ENCODE data around the gene MS4A7.
A peak's percentile ranks its signal among the peaks of the same experiment; 100 is the strongest.

MS4A7 gene, protein sequence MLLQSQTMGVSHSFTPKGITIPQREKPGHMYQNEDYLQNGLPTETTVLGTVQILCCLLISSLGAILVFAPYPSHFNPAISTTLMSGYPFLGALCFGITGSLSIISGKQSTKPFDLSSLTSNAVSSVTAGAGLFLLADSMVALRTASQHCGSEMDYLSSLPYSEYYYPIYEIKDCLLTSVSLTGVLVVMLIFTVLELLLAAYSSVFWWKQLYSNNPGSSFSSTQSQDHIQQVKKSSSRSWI

DNA sequence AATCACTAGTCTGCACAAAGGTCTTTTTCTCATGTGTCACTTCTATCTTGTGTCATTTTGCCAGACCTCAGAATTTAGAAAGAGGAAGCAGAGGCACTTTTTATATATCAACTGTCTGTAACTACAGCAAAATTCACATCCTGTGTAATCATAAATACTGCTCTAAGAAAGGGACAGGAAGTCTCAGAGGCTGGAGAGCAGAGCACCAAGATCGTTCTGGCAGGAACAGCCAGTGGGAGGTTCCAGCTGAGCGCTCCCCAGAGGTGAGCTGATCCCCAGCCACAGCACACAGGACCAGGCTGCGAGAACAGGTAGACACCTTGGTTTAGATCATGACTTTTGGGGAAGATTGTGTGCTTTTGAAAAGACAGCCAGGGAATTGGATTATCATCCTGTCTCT, at the start of gene MS4A7:
TSS of gene MS4A7 (plus strand) at position 179 of the 400 bp plus-strand sequence. CDS start 4,610 bp downstream, outside the sequence.
- Histone ChIP-seq H3K36me3 (ENCODE audit: control insufficient read depth in 2 of 2, insufficient read depth in 2 of 2, low read length in 2 of 2) (no peaks in the 10 kb centered on the region), H3K27ac (ENCODE audit: low read depth in 2 of 2, low read length in 2 of 2) (peak within 1 kb of the TSS; percentile 41 to 46), H3K9ac (ENCODE audit: low read depth in 1 of 2, low read length in 2 of 2) (no peak within 1 kb of the TSS), H3K27me3 (ENCODE audit: control insufficient read depth in 2 of 2, insufficient read depth in 2 of 2, low read length in 2 of 2) (peaks cover 0 to 3% of the 10 kb centered on the region in 2 donors), H3K4me3 (ENCODE audit: low read length in 2 of 2) (peak within 1 kb of the TSS in 1 of 2 donors; percentile 50), H3K4me1 (ENCODE audit: control insufficient read depth in 2 of 2, insufficient read depth in 2 of 2, low read length in 2 of 2) (no peaks in the 10 kb centered on the region), H3K9me3 (ENCODE audit: control insufficient read depth in 2 of 2, low read length in 2 of 2) (no peaks in the 10 kb centered on the region)

DNA sequence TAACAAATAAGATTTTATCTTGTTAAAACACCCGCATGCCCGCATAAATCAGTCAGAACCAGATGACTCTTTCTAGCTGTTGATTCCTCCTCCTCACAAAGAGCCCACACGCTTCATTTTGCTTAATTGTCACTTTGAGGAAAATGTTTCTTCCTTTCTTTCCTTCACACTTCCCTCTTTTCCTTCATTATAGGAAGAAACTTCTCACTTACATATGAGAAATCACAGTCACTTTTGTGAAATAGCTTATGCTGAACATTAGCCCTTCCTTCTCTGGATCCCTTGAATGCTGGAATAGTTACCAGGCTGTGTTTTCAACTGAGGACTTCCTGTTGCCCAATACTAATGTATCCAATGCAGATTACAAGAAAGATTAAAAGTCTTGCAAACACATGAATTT, 45.5 kb upstream of the MS4A7 start:
- Histone ChIP-seq H3K9me3 (ENCODE audit: control insufficient read depth in 2 of 2, low read length in 2 of 2) (no peaks in the 10 kb centered on the region), H3K4me3 (ENCODE audit: low read length in 2 of 2) (no peak overlapping the region), H3K4me1 (ENCODE audit: control insufficient read depth in 2 of 2, insufficient read depth in 2 of 2, low read length in 2 of 2) (peaks cover 0 to 2% of the 10 kb centered on the region in 2 donors), H3K9ac (ENCODE audit: low read depth in 1 of 2, low read length in 2 of 2) (no peak overlapping the region), H3K36me3 (ENCODE audit: control insufficient read depth in 2 of 2, insufficient read depth in 2 of 2, low read length in 2 of 2) (no peaks in the 10 kb centered on the region), H3K27me3 (ENCODE audit: control insufficient read depth in 2 of 2, insufficient read depth in 2 of 2, low read length in 2 of 2) (no peaks in the 10 kb centered on the region), H3K27ac (ENCODE audit: low read depth in 2 of 2, low read length in 2 of 2) (no peak overlapping the region)

DNA sequence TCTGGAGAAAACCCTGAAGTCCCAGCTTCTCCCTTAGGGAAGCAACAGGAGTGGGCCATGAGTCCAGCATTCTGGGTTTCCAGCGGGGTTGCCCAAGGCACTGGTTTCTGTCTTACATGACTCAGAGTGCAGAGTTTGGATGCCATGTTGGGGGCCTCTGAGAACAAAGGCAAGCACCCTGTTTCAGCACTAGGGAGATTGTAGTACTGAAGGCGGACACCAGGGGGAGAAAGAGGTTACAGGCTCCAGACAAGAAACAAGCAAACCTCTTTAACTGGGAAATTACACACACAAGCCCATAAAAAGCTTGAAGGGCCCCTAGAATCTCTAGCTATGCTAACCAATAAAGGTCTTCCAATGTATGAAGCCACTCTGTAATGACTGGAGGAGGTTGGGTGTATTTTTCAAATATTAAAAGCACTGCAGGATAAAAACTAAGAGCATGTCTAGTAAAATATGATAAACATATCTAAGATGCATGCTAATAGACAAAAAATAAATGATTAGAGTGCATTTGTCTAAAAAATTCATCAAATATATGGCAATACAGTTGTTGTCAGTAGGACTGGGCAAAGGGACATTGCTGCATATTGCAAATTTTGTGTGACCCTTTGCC, 44.2 kb upstream of the MS4A7 start:
- Histone ChIP-seq H3K36me3 (ENCODE audit: control insufficient read depth in 2 of 2, insufficient read depth in 2 of 2, low read length in 2 of 2) (no peaks in the 10 kb centered on the region), H3K4me3 (ENCODE audit: low read length in 2 of 2) (no peak overlapping the region), H3K9me3 (ENCODE audit: control insufficient read depth in 2 of 2, low read length in 2 of 2) (no peaks in the 10 kb centered on the region), H3K27ac (ENCODE audit: low read depth in 2 of 2, low read length in 2 of 2) (no peak overlapping the region), H3K4me1 (ENCODE audit: control insufficient read depth in 2 of 2, insufficient read depth in 2 of 2, low read length in 2 of 2) (peaks cover 0 to 2% of the 10 kb centered on the region in 2 donors), H3K9ac (ENCODE audit: low read depth in 1 of 2, low read length in 2 of 2) (no peak overlapping the region), H3K27me3 (ENCODE audit: control insufficient read depth in 2 of 2, insufficient read depth in 2 of 2, low read length in 2 of 2) (no peaks in the 10 kb centered on the region)

DNA sequence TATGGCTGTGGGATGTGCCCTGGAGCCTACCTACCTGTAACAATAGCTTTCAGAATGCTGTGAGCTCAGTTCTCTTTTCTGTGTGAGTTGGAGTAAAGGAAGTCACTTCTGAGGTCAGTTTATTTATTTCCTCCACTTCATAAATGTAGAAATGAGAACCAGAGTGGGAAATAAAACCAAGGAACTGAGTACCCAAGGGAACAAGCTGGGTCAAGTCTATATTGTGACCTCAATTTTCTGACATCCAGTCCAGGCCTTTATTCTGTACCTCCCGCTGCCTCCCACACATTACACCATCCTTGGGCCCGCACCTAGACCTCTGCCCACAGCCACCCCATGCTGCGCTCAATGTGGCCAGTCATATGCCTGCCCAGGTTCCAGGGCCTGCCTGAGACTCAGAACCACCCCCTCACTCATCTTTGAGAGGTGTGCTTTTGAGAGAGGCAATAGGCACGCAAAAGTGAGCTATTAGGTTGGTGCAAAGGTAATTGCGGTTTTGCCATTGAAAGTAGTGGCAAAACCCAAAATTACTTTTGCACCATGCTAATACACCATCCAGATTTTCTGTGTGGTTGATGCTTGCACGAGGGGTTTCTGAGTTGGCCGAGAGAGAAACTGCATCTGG, 41.5 kb upstream of the MS4A7 start:
- H3K4me1 ChIP-seq (ENCODE audit: control insufficient read depth in 2 of 2, insufficient read depth in 2 of 2, low read length in 2 of 2), result peaks cover 0 to 2% of the 10 kb centered on the region in 2 donors
- H3K27ac ChIP-seq (ENCODE audit: low read depth in 2 of 2, low read length in 2 of 2), result no peak overlapping the region
- no peak overlapping the region for H3K9ac ChIP-seq (ENCODE audit: low read depth in 1 of 2, low read length in 2 of 2)
- no peaks in the 10 kb centered on the region for H3K27me3 ChIP-seq (ENCODE audit: control insufficient read depth in 2 of 2, insufficient read depth in 2 of 2, low read length in 2 of 2)
- H3K4me3 ChIP-seq (ENCODE audit: low read length in 2 of 2), result no peak overlapping the region
- no peaks in the 10 kb centered on the region for H3K36me3 ChIP-seq (ENCODE audit: control insufficient read depth in 2 of 2, insufficient read depth in 2 of 2, low read length in 2 of 2)
- H3K9me3 ChIP-seq (ENCODE audit: control insufficient read depth in 2 of 2, low read length in 2 of 2), result no peaks in the 10 kb centered on the region

DNA sequence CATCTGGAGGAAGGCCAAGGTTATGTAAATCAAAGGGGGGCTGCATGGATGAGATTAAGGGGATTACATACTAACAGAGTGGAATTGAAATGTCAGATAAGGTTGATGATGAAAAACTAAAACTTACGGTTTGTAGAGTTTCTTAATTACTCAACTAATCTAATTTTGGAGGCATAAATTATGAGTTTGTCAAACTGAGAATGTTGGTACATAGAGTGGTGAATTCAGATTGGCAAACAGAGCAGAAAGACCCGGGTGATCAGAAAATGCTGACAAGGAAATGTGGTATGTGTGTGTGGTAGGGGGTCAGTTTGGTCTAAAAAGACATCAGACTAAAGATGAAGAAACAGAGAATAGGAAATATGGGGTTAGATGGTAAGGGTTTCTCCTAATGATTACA, 40.3 kb upstream of the MS4A7 start:
- Histone ChIP-seq H3K9me3 (ENCODE audit: control insufficient read depth in 2 of 2, low read length in 2 of 2) (no peaks in the 10 kb centered on the region), H3K4me1 (ENCODE audit: control insufficient read depth in 2 of 2, insufficient read depth in 2 of 2, low read length in 2 of 2) (peaks cover 0 to 2% of the 10 kb centered on the region in 2 donors), H3K27ac (ENCODE audit: low read depth in 2 of 2, low read length in 2 of 2) (no peak overlapping the region), H3K27me3 (ENCODE audit: control insufficient read depth in 2 of 2, insufficient read depth in 2 of 2, low read length in 2 of 2) (no peaks in the 10 kb centered on the region), H3K4me3 (ENCODE audit: low read length in 2 of 2) (no peak overlapping the region), H3K36me3 (ENCODE audit: control insufficient read depth in 2 of 2, insufficient read depth in 2 of 2, low read length in 2 of 2) (no peaks in the 10 kb centered on the region), H3K9ac (ENCODE audit: low read depth in 1 of 2, low read length in 2 of 2) (no peak overlapping the region)

DNA sequence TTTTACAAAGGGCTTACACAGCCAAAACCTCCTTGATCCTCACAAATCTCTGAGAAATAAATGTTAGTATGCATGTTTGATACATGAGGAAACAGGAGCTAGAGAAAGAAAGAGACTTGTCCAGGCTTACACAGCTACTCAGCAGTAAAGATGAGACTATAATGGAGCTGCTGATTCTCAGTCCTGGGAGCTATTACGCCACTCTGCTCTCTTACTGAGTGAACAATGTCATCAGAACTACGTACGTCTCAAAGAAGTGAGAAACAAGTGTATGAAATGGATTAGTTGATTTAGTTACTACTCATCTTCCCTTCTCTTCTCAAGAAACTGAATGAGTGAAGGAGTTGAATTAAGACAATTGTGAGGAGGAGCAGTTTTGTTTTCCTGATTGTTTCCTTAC, 39.0 kb upstream of the MS4A7 start:
- Histone ChIP-seq H3K4me3 (ENCODE audit: low read length in 2 of 2) (no peak overlapping the region), H3K9me3 (ENCODE audit: control insufficient read depth in 2 of 2, low read length in 2 of 2) (no peaks in the 10 kb centered on the region), H3K9ac (ENCODE audit: low read depth in 1 of 2, low read length in 2 of 2) (no peak overlapping the region), H3K27ac (ENCODE audit: low read depth in 2 of 2, low read length in 2 of 2) (no peak overlapping the region), H3K27me3 (ENCODE audit: control insufficient read depth in 2 of 2, insufficient read depth in 2 of 2, low read length in 2 of 2) (no peaks in the 10 kb centered on the region), H3K4me1 (ENCODE audit: control insufficient read depth in 2 of 2, insufficient read depth in 2 of 2, low read length in 2 of 2) (peaks cover 0 to 2% of the 10 kb centered on the region in 2 donors), H3K36me3 (ENCODE audit: control insufficient read depth in 2 of 2, insufficient read depth in 2 of 2, low read length in 2 of 2) (no peaks in the 10 kb centered on the region)

DNA sequence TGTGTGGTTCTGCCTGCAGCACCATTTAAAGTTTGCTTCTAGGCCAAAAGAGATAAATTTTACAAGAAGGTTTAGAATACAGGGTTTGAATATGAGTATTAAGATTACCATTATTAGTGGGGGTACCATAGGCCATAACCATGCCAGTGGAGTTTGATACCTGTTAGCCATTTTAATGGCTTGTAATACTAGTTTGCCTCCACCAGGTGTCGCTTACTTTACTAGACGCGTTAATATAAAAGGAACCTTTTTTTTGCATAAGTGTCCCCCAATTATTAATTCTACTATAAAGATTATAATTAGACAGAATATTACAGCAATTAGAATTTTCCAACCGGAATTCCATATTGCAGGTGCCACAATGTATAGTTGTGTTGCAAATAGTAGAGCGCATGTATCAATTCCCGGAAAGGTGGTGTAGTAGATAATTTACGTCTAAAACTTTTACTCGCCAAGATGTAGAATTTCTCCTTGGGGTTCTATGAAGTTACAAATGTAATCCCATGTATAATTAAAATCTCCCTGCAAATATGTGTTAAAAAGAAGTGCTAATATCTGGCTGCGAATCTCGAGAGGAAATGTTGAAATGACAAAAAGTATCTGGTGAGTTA, 35.1 kb upstream of the MS4A7 start:
- H3K27me3 ChIP-seq (ENCODE audit: control insufficient read depth in 2 of 2, insufficient read depth in 2 of 2, low read length in 2 of 2), result no peaks in the 10 kb centered on the region
- no peak overlapping the region for H3K9ac ChIP-seq (ENCODE audit: low read depth in 1 of 2, low read length in 2 of 2)
- no peaks in the 10 kb centered on the region for H3K36me3 ChIP-seq (ENCODE audit: control insufficient read depth in 2 of 2, insufficient read depth in 2 of 2, low read length in 2 of 2)
- H3K4me1 ChIP-seq (ENCODE audit: control insufficient read depth in 2 of 2, insufficient read depth in 2 of 2, low read length in 2 of 2), result no peaks in the 10 kb centered on the region
- no peaks in the 10 kb centered on the region for H3K9me3 ChIP-seq (ENCODE audit: control insufficient read depth in 2 of 2, low read length in 2 of 2)
- no peak overlapping the region for H3K27ac ChIP-seq (ENCODE audit: low read depth in 2 of 2, low read length in 2 of 2)
- H3K4me3 ChIP-seq (ENCODE audit: low read length in 2 of 2), result no peak overlapping the region

DNA sequence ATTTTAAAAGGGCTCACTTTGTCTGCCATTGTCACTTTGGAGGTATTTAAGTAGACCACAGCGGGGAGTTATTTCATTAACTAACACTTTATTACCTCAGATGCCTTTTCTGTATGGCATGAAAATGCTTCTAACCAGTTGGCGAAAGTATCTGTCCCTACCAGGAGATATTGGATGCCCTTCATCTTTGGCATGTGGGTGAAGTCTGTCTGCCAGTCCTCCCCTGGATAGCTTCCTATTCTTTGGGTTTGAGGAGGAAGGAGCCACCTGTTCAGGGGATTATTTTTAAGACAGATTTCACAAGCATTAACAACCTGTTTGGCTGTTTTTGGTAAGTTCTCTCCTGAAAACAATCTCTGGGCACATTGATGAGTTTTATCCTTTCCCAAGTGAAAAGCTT, 34.2 kb upstream of the MS4A7 start:
- Histone ChIP-seq H3K9ac (ENCODE audit: low read depth in 1 of 2, low read length in 2 of 2) (no peak overlapping the region), H3K9me3 (ENCODE audit: control insufficient read depth in 2 of 2, low read length in 2 of 2) (no peaks in the 10 kb centered on the region), H3K27ac (ENCODE audit: low read depth in 2 of 2, low read length in 2 of 2) (no peak overlapping the region), H3K4me3 (ENCODE audit: low read length in 2 of 2) (no peak overlapping the region), H3K36me3 (ENCODE audit: control insufficient read depth in 2 of 2, insufficient read depth in 2 of 2, low read length in 2 of 2) (no peaks in the 10 kb centered on the region), H3K27me3 (ENCODE audit: control insufficient read depth in 2 of 2, insufficient read depth in 2 of 2, low read length in 2 of 2) (no peaks in the 10 kb centered on the region), H3K4me1 (ENCODE audit: control insufficient read depth in 2 of 2, insufficient read depth in 2 of 2, low read length in 2 of 2) (no peaks in the 10 kb centered on the region)

DNA sequence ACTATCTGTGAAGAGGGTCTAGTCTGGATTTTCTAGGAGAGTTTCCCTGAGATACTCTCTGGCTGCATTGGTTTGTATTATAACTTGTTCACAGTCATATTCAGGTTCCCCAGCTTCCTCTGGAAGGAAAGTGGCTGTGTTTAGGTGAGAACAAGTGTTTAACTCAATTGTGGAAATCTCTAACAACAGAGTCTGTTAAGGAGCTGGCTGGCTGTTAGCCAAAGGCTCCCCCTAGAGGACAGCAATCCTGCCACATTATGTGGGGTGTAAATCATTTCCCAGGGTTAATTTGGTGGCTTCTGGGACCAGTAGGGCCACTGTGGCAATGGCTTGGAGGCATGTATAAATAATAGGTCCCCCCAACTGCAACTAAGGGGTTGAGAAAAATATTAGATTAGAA, 32.8 kb upstream of the MS4A7 start:
- Histone ChIP-seq H3K27ac (ENCODE audit: low read depth in 2 of 2, low read length in 2 of 2) (no peak overlapping the region), H3K36me3 (ENCODE audit: control insufficient read depth in 2 of 2, insufficient read depth in 2 of 2, low read length in 2 of 2) (no peaks in the 10 kb centered on the region), H3K9me3 (ENCODE audit: control insufficient read depth in 2 of 2, low read length in 2 of 2) (no peaks in the 10 kb centered on the region), H3K27me3 (ENCODE audit: control insufficient read depth in 2 of 2, insufficient read depth in 2 of 2, low read length in 2 of 2) (no peaks in the 10 kb centered on the region), H3K4me3 (ENCODE audit: low read length in 2 of 2) (no peak overlapping the region), H3K4me1 (ENCODE audit: control insufficient read depth in 2 of 2, insufficient read depth in 2 of 2, low read length in 2 of 2) (no peaks in the 10 kb centered on the region), H3K9ac (ENCODE audit: low read depth in 1 of 2, low read length in 2 of 2) (no peak overlapping the region)

DNA sequence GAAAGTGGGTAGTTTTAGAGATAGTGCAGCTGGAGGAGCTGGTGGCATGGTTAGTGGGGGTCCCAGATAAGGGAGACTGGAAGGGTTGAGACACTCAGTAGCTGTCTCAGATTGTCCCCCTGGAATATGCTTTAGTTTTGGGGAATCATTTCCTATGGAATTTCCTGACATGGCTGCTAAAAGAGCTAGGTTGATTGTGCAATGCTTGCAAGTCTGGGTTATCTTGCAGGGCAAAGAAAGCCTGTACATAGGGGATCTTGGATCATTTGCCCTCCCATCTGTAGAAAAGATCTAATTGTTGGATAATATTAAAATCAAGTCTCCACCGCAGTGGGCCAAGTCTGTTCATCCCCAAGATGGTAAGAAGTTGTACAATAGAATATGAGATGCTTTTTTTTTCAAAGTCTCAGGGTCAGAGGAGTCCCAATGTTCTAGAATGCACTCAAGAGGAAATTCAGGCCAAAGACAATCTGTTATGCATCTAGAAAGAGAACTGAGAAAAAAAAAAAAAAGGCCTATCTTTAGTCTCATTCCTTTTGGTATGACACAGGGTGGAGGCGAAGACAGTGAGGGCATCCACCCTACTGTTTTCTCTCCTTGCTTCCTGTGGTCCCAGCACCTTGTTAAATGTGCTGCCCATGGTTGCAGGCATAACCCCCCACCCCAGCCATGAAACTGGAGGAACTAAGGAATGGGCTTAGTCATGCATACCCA, 31.1 kb upstream of the MS4A7 start:
- Histone ChIP-seq H3K36me3 (ENCODE audit: control insufficient read depth in 2 of 2, insufficient read depth in 2 of 2, low read length in 2 of 2) (no peaks in the 10 kb centered on the region), H3K27me3 (ENCODE audit: control insufficient read depth in 2 of 2, insufficient read depth in 2 of 2, low read length in 2 of 2) (no peaks in the 10 kb centered on the region), H3K9ac (ENCODE audit: low read depth in 1 of 2, low read length in 2 of 2) (no peak overlapping the region)

More for the DNA sequence above, 31.1 kb upstream of the MS4A7 start:
- no peaks in the 10 kb centered on the region for H3K9me3 ChIP-seq (ENCODE audit: control insufficient read depth in 2 of 2, low read length in 2 of 2)
- H3K4me1 ChIP-seq (ENCODE audit: control insufficient read depth in 2 of 2, insufficient read depth in 2 of 2, low read length in 2 of 2), result no peaks in the 10 kb centered on the region
- H3K27ac ChIP-seq (ENCODE audit: low read depth in 2 of 2, low read length in 2 of 2), result no peak overlapping the region
- no peak overlapping the region for H3K4me3 ChIP-seq (ENCODE audit: low read length in 2 of 2)
